ENCODE measurements around the gene SMARCD3.
A peak's percentile ranks its signal among the peaks of the same experiment; 100 is the strongest.

Gene SMARCD3

GRCh38 chr7:151272405-151272804 is 23.9 kb upstream of the SMARCD3 start:
- no peak for DNase-seq

DNA sequence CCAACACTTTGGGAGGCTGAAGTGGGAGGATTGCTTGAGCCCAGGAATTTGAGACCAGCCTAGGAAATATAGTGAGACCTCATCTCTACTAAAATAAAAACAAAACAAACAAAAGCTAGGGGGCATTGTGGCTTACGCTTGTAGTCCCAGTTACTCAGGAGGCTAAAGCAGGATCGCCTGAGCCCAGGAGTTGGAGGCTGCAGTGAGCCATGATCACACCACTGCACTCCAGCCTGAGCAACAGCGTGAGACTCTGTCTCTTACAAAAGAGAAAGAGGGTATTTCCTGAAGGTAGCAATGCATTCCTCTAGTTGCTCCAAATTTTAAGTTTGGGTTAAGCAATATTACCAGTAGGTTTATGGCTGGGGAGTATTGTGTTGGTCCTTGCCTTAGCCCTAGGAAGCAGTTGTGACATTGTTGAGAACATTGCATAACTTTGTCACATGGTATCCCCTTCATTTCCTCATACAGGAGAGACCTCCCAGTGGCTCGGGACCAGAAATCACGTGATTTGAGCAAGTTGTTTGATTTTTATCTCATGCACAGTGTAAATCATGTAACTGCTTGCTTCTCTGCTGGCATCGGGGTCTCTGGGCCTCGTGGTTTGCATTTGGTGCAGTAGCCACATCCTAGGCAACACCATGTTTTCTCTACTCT is 23.3 kb upstream of the SMARCD3 start:
- DNase-seq, result no peak

GRCh38 chr7:151269511-151269910 is 21.0 kb upstream of the SMARCD3 start:
- DNase-seq, result no peak

- DNase-seq, result no peak
Measured at GRCh38 chr7:151265351-151265931, 16.9 kb upstream of the SMARCD3 start.

DNA sequence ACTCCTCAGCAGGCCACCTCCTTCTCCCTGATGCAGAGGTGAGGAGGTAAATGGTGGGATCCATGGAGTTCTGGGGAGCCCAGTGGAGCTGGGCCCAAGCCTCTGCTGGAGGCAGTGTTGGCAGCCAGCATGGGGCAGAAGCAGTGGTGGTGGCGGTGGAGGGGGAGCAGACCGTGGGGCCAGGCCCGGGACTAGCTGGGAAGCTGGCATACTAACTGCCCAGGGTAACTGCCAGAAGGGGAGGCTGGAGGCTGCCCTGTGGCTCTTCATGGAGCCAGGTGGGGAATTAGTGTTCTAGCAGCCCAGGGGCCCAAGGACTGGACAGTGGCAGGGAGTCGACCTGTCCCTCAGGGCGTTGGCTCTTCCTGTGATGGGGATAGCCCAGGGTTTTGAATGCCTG is 16.1 kb upstream of the SMARCD3 start:
- DNase-seq, result no peak

- no peak for DNase-seq
Measured at GRCh38 chr7:151261529-151261928, 13.0 kb upstream of the SMARCD3 start.

DNA sequence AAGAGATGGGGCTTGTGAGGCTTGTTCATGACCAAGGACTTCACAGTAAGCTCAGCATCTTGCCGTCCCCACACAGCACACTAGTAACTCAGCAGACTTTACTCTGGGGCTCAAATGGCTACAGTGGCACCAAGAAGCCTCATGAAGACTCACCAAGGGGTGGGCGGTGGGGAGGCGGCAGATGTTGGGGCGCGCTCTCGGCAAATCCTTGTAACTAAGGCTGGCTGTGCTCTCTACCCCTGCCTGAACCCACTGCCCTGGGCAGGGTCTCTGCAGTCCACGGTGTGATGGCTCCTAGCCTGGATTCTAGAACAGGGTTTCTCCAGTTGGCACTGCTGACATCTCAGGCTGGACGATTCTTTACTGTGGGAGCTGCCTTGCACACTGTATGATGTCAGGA is 12.4 kb upstream of the SMARCD3 start:
- DNase-seq, result no peak

DNA sequence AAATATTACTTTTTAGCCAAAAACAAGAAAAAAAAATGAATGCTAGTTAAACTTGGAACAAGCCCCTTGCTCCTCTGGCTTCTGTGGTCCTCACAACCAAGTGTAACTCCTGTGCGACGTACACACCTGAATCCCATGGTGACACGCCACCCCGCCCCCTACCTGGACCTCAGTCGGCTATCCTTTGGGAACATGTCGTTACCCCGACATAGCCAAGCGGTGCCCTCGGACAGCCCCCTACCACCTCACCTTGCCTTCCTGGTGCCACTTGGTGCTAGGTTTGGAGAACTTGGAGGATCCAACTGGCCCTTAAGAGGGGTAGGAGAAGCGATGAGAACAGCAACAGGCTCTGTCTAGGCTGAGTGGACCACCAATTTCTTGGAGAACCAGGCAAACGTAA is 12.0 kb upstream of the SMARCD3 start:
- no peak for DNase-seq

GRCh38 chr7:151257990-151258389 is 9.5 kb upstream of the SMARCD3 start:
- DNase-seq, result no peak

DNA sequence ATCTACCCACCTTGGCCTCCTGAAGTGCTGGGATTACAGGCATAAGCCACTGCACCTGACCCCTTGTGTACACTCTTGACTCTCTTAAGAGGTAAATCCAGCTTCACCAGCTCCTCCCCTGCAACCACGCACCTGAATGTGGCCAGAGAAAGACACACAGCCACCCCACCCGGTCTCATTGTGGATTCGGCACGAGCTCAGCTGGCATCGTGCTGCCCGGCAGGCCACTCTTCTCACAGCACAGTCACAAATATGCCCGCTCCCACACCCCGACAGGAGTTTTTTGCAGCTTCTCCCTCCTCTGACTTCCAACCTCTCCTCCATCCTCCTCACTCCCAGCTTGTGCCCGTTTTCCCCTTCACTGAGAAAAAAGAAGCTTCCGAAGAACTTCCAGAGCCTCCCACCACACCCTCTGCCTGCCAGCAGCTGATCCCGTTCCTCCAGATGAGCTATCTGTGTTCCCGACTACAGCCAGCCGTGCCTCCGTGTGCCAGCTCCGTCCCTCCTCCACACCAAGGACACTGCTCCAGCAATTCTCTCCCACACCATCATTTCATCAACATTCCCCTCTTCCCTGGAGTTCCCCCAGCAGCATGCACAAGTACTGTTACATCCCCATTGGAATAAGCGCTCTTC is 8.0 kb upstream of the SMARCD3 start:
- no peak for DNase-seq

GRCh38 chr7:151255390-151255789 is 6.9 kb upstream of the SMARCD3 start:
- no peak for DNase-seq

GRCh38 chr7:151254851-151255250 is 6.4 kb upstream of the SMARCD3 start:
- DNase-seq, result no peak

DNA sequence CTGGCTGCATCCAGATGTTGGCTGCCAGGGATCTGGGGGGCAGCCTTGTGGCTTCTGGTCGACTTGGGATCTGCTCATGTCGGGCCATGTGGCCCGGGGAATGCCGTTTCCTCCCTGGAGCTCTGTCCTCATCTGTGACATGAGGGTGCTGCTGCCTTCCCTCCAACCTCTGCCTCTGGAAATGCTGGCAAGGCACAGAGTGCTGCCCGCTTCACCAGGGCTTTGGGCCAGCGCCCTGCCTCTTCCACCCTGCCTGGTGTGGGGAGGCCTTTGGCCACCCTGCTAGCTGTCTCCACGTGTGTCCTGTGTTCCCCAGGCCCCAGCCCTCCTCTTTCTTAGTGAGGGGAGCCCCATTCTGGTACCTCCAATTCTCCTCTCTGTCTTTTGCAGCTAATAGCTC is 5.8 kb upstream of the SMARCD3 start:
- no peak for DNase-seq

- DNase-seq, result no peak
Measured at GRCh38 chr7:151252961-151253711, 4.6 kb upstream of the SMARCD3 start.

- DNase-seq, result no peak
Measured at GRCh38 chr7:151252561-151252835, 4.0 kb upstream of the SMARCD3 start.

GRCh38 chr7:151251689-151252560 is 3.4 kb upstream of the SMARCD3 start:
- peak; percentile 35 for DNase-seq

DNA sequence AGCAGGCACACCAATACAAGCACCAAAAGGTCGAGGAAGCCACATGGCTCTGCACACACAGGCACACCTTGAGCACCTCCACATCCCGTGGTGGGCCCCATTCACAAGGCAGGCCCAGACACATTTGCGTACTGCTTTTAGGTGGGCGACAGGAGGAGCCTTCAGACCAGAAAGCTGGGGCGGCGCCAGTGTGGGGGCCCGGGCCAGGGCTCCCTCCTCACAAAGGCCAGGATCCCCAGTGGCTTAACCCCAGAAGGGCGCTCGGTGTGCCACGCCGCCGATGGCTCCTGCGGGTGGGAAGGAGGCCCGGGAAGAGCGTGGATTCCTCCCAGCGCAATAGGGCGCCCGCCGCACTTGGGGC is 2.8 kb upstream of the SMARCD3 start:
- DNase-seq, result no peak

GRCh38 chr7:151250181-151251132 is 2.0 kb upstream of the SMARCD3 start:
- no peak for DNase-seq

DNA sequence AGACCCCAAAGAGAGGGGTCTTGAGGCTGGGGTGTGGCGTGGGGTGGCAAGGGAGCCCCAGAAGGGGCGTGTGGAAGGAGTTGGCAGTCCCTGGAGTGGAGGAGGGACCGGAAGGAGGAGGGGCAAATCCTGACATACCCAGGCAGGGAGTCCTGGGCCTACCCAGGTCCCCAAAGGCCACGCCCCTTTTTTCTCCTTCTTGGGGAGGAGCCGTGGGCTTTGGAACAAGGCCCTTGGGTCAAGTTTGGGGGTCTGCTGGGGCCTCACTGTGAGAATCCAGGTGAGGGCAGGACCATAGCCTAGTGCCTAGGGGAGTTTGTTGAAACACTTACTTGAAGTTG is 1.2 kb upstream of the SMARCD3 start:
- no peak for DNase-seq

DNA sequence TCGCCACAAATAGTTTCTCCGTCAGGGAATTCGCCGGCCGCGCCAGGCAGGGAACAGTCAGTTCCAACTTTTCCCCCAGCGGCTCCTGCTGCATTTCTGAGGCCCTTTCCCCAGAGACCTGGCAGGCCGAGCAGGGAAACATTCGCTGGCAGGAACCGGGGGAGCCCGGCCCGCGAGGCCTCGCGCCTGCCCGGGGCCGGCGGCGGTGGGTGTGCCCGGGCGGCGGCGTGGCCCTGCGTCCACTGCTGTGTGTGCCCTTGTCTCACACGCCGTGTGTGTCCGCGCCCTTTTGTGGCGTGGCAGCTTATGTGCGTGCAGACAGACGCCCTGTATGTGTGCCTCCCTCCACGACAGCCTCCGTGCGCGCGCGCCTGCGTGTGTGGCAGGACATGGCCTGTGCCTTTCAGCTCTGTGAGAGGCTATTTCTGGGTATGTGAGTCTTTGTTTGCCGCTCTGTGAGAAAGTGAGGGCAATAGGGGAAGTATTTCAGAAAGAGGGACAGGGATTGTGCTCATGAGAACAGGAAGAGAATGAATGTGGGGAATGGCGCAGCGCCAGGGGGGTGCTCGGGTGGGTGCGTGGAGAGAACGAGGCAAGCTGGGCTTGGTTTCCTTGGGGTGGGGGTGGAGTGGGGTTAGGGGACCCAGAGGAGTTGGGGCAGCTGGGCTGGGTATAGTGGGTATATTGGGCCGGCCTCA is 689 bp upstream of the SMARCD3 start:
- peak; percentile 53 for DNase-seq

GRCh38 chr7:151247611-151248345 is 716 bp downstream of the SMARCD3 start:
- DNase-seq, result no peak
